AG04450 (cell line): ENCODE results near the gene DOCK6. TPM values are rescaled to one million over a fixed set of nuclear protein-coding genes. Genes with fewer than 3 reads are reported as not detected.

Source experiments
- CTCF ChIA-PET: fragments of 300-600, 350-600 bp; formaldehyde crosslinking; extraction: SDS; loops from one replicate; lab custom pipeline; 2022; ENCODE audit warnings: antibody characterized with exemption, inconsistent platforms; lab: Charles Lee
- POLR2A ChIA-PET: fragments of 350-600 bp; formaldehyde crosslinking; extraction: SDS; loops from one replicate; lab custom pipeline; 2021; ENCODE audit warnings: antibody characterized with exemption, inconsistent platforms; lab: Yijun Ruan, JAX
- DNase-seq: peaks from one replicate; pipeline ENCODE4 v3.0.0-alpha.2; 2011; ENCODE audit warnings: low read depth, low spot score
- H3K27ac ChIP-seq: one replicate; pipeline ENCODE4 v1.5.1; 2012; ENCODE audit warnings: low read depth, low read length, control low read depth
- H3K27me3 ChIP-seq: one replicate; pipeline ENCODE4 v1.6.0; 2012; ENCODE audit warnings: low read length; ENCODE audit not compliant: control insufficient read depth, insufficient read depth
- H3K4me3 ChIP-seq: 2 replicates; pipeline ENCODE4 v1.5.1; 2011; ENCODE audit warnings: mild to moderate bottlenecking, low read depth, low read length, control low read depth
- H3K9me3 ChIP-seq: 2 replicates; pipeline ENCODE4 v1.5.1; 2012; ENCODE audit warnings: low read length; ENCODE audit not compliant: control insufficient read depth, insufficient read depth
- polyA plus RNA-seq: library from polyadenylated mRNA; depleted of rRNA; stranded (reverse); fragments of >200 nt; gene quantifications from 2 replicates; pipeline ENCODE4 v1.2.3, GENCODE V29; 2011
- TF ChIP-seq, protein P1 (sequence below): IDR thresholded peaks from 2 replicates; pipeline ENCODE4 v1.5.1; 2011; ENCODE audit warnings: low read depth, low read length, control low read depth, inconsistent platforms

DOCK6 gene
- polyA plus RNA-seq, 1 experiment: 8.9 TPM

DNA sequence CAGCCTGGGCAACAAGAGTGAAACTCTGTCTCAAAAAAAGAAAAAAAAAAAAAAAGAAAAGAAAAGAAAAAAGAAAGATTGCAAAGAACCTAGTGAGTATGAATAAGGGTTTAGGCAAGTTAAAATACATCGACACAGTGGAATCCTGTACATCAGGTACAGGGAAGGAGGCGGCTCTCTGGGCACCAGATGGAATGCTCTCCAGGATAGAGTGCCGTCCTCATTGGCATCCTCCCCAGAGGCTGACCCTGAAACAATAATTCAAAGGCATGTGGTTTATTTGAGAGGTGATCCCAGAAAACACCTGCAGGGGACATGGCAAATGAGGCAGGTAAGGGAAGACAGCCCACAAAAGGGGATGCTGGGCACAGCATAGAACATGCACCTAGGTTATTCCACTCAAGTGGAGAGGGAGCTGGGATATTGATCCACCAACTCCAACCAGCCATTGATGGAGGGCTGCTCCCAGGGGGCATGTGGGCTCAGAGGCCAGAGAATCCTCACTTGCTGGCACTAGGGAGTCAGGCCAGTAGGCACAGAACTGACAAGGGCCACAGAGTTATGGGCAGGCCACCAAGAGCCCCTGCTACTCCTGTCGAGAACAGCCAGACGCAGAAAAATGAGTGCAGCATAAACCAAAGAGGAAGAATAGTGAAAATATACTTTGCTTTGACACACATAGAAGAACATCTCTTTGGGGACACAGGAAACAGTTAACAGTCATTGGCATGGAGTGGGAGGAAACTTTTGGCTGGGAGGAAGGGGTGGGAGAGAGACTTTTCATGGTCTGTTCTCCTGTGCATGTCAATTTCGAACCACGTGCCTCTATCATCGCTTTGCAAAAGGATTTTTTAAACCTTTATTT, 37.9 kb upstream of the DOCK6 start:
- Histone ChIP-seq H3K4me3 (no peak overlapping the region), H3K27ac (no peak overlapping the region), H3K27me3 (peaks cover 10% of the 10 kb centered on the region), H3K9me3 (peaks cover 3% of the 10 kb centered on the region; the same call in 1 of the 2 replicates)
- TF ChIP-seq, protein P1, sequence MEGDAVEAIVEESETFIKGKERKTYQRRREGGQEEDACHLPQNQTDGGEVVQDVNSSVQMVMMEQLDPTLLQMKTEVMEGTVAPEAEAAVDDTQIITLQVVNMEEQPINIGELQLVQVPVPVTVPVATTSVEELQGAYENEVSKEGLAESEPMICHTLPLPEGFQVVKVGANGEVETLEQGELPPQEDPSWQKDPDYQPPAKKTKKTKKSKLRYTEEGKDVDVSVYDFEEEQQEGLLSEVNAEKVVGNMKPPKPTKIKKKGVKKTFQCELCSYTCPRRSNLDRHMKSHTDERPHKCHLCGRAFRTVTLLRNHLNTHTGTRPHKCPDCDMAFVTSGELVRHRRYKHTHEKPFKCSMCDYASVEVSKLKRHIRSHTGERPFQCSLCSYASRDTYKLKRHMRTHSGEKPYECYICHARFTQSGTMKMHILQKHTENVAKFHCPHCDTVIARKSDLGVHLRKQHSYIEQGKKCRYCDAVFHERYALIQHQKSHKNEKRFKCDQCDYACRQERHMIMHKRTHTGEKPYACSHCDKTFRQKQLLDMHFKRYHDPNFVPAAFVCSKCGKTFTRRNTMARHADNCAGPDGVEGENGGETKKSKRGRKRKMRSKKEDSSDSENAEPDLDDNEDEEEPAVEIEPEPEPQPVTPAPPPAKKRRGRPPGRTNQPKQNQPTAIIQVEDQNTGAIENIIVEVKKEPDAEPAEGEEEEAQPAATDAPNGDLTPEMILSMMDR: no peak
- CTCF ChIA-PET: no interaction called here
- POLR2A ChIA-PET: no interaction called here
- DNase-seq: no peak

DNA sequence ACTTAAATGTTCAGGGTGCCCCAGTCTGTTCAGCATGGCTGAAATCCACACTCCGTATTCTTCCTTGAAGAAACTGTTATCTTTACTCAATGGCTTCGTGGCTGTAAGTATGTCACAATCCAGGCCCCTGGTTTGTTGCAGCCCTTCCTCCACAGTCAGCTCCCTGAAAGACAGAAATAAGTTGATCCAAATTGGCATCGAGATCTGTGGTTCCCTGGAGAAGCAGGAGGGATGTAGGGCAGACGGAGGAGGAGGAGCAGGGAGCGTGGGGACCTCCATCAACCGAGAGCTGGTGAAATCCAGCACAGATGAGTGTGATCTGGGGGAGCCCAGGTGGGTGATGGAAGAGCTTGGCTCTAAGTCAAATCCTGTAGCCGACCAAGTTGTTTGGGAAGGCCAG, 33.9 kb upstream of the DOCK6 start:
- no peak for DNase-seq
- TF ChIP-seq, protein P1: no peak
- POLR2A ChIA-PET: no interaction called here
- Histone ChIP-seq H3K4me3 (no peak overlapping the region), H3K27ac (no peak overlapping the region), H3K27me3 (peaks cover 10% of the 10 kb centered on the region), H3K9me3 (peaks cover 3% of the 10 kb centered on the region; the same call in 1 of the 2 replicates)
- CTCF ChIA-PET: interaction anchor here (1.0 kb wide), 1 partner anchor 79 kb away, joined by 4 read pairs; the partner anchor contains the start of gene SWSAP1

DNA sequence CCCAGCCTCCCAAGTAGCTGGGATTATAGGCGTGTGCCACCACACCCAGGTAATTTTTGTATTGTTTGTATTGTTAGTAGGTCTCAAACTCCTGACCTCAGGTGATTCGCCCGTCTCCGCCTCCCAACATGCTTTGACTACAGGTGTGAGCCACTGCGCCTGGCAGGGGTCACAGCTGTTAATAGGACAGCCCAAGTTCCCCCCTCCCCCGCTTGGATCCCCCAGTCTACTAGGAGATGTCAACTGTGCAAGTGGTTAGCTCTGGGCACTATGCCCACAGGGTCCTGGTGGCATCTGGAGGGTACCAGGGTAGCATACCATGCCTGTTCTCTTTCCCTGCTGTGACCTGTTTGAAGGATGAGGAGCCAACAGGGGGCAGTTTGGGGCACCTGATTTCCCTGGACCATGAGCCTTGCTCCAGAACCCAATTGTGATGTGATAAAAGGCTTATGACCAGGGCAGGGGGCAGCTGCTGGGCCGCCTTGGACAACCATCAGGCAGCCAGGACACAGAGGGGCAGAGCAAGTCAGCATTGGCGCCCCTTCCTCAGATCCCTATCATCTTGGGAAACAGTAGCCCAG, 33.4 kb upstream of the DOCK6 start, which contains the start of gene TSPAN16:
TSPAN16 (plus strand) TSS at position 496 of the 581 bp plus-strand sequence. CDS start 138 bp downstream, outside the sequence.
- DNase-seq: no peak
- no peak within 1 kb of the TSS for H3K4me3 ChIP-seq
- H3K27ac ChIP-seq: no peak within 1 kb of the TSS
- peaks cover 3% of the 10 kb centered on the region; the same call in 1 of the 2 replicates for H3K9me3 ChIP-seq
- H3K27me3 ChIP-seq: peaks cover 7% of the 10 kb centered on the region
- POLR2A ChIA-PET: no interaction called here
- CTCF ChIA-PET: interaction anchor here (1.0 to 2.3 kb wide), 2 partner anchors 79 to 139 kb away, joined by 4 to 10 read pairs; partner anchors contain the start of genes ODAD3, PRKCSH and SWSAP1
- TF ChIP-seq, protein P1: no peak

DNA sequence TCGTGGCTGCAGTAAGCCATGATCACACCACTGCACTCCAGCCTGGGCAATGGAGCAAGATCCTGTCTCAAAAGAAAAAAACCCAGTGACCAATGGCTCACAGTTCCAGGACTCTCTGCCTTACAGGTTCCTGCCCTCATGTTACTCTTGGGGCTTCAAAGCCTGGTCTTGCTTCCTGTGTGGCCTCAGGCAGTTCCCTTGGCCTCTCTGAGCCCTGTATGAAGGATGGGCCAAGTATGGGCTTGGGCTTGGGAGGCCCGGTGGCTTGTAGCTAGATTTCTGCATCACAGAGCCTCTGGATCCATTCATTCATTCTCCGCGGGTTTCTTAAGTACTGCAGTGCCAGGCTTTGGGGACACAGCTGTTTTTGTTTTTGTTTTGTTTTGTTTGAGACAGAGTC, 32.9 kb upstream of the DOCK6 start:
- Histone ChIP-seq H3K27ac (no peak overlapping the region), H3K27me3 (peaks cover 3% of the 10 kb centered on the region), H3K4me3 (no peak overlapping the region), H3K9me3 (peaks cover under 1% of the 10 kb centered on the region; the same call in 1 of the 2 replicates)
- POLR2A ChIA-PET: no interaction called here
- CTCF ChIA-PET: interaction anchor here (1.9 to 2.3 kb wide), 3 partner anchors 86 to 151 kb away, joined by 10 to 16 read pairs (median 14); partner anchors contain the start of genes ODAD3 and PRKCSH
- DNase-seq: no peak
- TF ChIP-seq, protein P1: no peak
